HS-27A (cell line): ENCODE measurements around the gene NMNAT1.
"Not testable (repeated sequence)": the region's sequence is repeated elsewhere in the genome, so short reads cannot be mapped to it uniquely, and the experiment has no call there.

Experiments
- DNase-seq: peaks from one replicate; pipeline ENCODE4 v3.0.0-alpha.2; 2012; ENCODE audit warnings: low read depth, missing footprints

The NMNAT1 gene

GRCh38 chr1:9942939-9943788, at the start of gene NMNAT1, which contains the start of gene LZIC:
Gene NMNAT1, plus strand, starts transcription at chr1:9943475. Its CDS starts 28,599 bp downstream, at chr1:9972074.
Gene LZIC, minus strand, starts transcription at chr1:9943391. Its CDS starts 6,772 bp downstream, at chr1:9936619.
- DNase-seq, result peak; percentile 82

- no peak for DNase-seq
Observed at GRCh38 chr1:9894115-9894514, 49.2 kb upstream of the NMNAT1 start.

- no peak for DNase-seq
Observed at GRCh38 chr1:9900142-9901043, 42.9 kb upstream of the NMNAT1 start.

GRCh38 chr1:9901148-9902059, 41.9 kb upstream of the NMNAT1 start:
- no peak for DNase-seq

- DNase-seq, result no peak
Observed at GRCh38 chr1:9902060-9902452, 41.2 kb upstream of the NMNAT1 start.

GRCh38 chr1:9903801-9904527, 39.3 kb upstream of the NMNAT1 start:
- no peak for DNase-seq

- DNase-seq, result no peak
Observed at GRCh38 chr1:9904596-9904995, 38.7 kb upstream of the NMNAT1 start.

- DNase-seq, result no peak
Observed at GRCh38 chr1:9905010-9905409, 38.3 kb upstream of the NMNAT1 start.

GRCh38 chr1:9906466-9906865, 36.8 kb upstream of the NMNAT1 start:
- no peak for DNase-seq

GRCh38 chr1:9907441-9907840, 35.8 kb upstream of the NMNAT1 start:
- DNase-seq, result no peak

GRCh38 chr1:9908871-9909233, 34.4 kb upstream of the NMNAT1 start:
- DNase-seq, result no peak

GRCh38 chr1:9909234-9910046, 33.8 kb upstream of the NMNAT1 start:
- no peak for DNase-seq

GRCh38 chr1:9910076-9910422, 33.2 kb upstream of the NMNAT1 start, which contains the start of gene CTNNBIP1:
Gene CTNNBIP1, minus strand, starts transcription at chr1:9910269. Its CDS starts 38,205 bp downstream, at chr1:9872064.
- no peak for DNase-seq

- peak; percentile 96 for DNase-seq
Observed at GRCh38 chr1:9910423-9911178, 32.7 kb upstream of the NMNAT1 start.

GRCh38 chr1:9912264-9912936, 30.9 kb upstream of the NMNAT1 start:
- DNase-seq, result no peak

GRCh38 chr1:9914610-9914937, 28.7 kb upstream of the NMNAT1 start:
- no peak for DNase-seq

- DNase-seq, result no peak
Observed at GRCh38 chr1:9916452-9916851, 26.8 kb upstream of the NMNAT1 start.

- DNase-seq, result not testable (repeated sequence)
Observed at GRCh38 chr1:9917495-9917894, 25.8 kb upstream of the NMNAT1 start.

- DNase-seq, result no peak
Observed at GRCh38 chr1:9917901-9918300, 25.4 kb upstream of the NMNAT1 start.
